Adipose tissue (tissue), 3 donors: ENCODE measurements around the gene MYG1. TPM values are rescaled to one million over a fixed set of nuclear protein-coding genes. Genes with fewer than 3 reads are reported as not detected.

Experiments
- H3K27ac ChIP-seq: one replicate; pipeline ENCODE4 v1.5.1; 2013; ENCODE audit warnings: low read depth, low read length
- WGBS, 3 donors: extraction: QIAGEN DNeasy Blood & Tissue Kit; methylation state at CpG; one replicate each; pipeline ENCODE4 v1.1.7; 2013; 5-methylcytosine and 5-hydroxymethylcytosine counted together
- polyA plus RNA-seq, 3 donors: library from polyadenylated mRNA; stranded (reverse); fragments of 200-250 nt; gene quantifications; one replicate each; pipeline ENCODE4 v1.2.3, GENCODE V29; 2013
- donor health status: healthy with polysubstance abuse.
- donor health status: Bipolar disorder and iron deficiency.
- donor health status: healthy.

The MYG1 gene, protein sequence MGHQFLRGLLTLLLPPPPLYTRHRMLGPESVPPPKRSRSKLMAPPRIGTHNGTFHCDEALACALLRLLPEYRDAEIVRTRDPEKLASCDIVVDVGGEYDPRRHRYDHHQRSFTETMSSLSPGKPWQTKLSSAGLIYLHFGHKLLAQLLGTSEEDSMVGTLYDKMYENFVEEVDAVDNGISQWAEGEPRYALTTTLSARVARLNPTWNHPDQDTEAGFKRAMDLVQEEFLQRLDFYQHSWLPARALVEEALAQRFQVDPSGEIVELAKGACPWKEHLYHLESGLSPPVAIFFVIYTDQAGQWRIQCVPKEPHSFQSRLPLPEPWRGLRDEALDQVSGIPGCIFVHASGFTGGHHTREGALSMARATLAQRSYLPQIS
- polyA plus RNA-seq, result 10 to 100 TPM; 56.1 to 77.2 (median 56.9) TPM

- peak within 1 kb of the TSS; percentile 31 for H3K27ac ChIP-seq
- WGBS, 3 donors, result 1 to 2% (median 1%) methylated on average over 46 to 51 of the region's 51 CpGs
Measured at GRCh38 chr12:53299454-53300180, at the start of gene MYG1. Gene MYG1, plus strand, starts transcription at chr12:53299695. Its CDS starts 43 bp downstream, at chr12:53299738.

DNA sequence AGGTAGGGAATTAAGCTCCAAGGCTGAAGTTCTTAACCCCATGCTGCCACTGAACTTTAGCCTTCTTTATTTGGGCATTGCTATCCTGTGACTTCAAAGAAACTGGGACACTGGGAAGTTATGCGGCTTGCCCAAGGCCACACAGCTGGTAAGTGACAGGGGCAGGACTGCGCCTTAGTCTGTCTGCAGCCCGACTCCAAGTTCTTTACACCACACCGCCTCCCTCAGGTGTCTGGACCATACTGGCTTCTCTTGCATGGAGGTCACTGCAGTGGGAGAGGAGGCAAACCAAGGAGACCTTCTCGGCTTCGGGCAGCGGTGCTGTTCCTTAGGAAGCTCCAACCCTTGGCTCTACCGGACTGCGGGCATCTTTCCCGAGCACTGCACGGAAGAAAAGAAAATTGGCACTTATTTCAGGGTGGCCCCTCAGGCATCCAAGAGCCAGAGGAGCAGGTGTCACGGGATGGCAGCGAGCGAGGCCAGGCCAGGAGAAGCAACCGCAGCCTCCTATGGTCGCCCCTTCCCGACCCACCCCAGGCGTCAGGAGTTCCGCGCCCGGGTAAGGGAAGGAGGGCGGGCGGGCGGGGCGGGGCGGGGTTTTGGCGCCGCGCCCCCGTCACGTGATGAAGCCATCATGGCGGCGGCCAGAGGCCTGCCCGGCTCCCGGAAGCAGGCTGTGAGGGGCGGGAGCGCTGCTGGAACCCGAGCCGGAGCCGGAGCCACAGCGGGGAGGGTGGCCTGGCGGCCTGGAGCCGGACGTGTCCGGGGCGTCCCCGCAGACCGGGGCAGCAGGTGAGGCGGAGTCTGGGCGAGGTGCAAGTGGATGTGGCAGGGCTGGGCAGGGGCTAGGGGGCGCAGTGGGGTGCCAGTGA, 47.8 kb upstream of the MYG1 start:
- 0 to 1% (median 1%) methylated on average over 35 to 51 of the region's 51 CpGs for WGBS, 3 donors

GRCh38 chr12:53252349-53252916, 47.1 kb upstream of the MYG1 start:
- no peak overlapping the region for H3K27ac ChIP-seq
- WGBS, 3 donors, result 7 to 10% (median 8%) methylated on average over 19 of the region's 19 CpGs

More for the DNA sequence above, 47.8 kb upstream of the MYG1 start:
- peak overlapping the region; percentile 60 for H3K27ac ChIP-seq

- no peak overlapping the region for H3K27ac ChIP-seq
- 92 to 94% (median 93%) methylated on average over 13 of the region's 13 CpGs for WGBS, 3 donors
Measured at GRCh38 chr12:53253298-53253697, 46.2 kb upstream of the MYG1 start.

GRCh38 chr12:53254816-53255545, 44.5 kb upstream of the MYG1 start:
- no peak overlapping the region for H3K27ac ChIP-seq
- WGBS, 3 donors, result 85 to 94% (median 87%) methylated on average over 1 of the region's 1 CpG

DNA sequence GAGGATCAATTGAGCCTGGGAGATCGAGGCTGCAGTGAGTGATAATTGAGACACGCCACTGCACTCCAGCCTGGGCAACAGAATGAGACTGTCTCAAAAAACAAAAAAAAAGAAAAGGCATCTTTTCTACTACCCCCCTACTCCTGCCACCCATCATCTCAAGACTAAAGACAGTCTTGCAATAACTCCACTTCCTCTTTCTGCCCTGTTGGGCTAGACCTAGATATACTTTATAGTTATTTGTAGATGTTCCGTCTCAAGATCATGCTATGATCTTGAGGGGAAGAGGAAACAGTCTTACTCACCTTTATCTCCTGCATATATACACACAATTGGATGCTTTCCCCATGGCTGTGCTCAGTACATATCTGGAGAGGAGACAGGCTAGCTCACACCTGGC, 43.5 kb upstream of the MYG1 start:
- no peak overlapping the region for H3K27ac ChIP-seq
- WGBS, 3 donors, result 64 to 84% (median 64%) methylated on average over 3 of the region's 3 CpGs

DNA sequence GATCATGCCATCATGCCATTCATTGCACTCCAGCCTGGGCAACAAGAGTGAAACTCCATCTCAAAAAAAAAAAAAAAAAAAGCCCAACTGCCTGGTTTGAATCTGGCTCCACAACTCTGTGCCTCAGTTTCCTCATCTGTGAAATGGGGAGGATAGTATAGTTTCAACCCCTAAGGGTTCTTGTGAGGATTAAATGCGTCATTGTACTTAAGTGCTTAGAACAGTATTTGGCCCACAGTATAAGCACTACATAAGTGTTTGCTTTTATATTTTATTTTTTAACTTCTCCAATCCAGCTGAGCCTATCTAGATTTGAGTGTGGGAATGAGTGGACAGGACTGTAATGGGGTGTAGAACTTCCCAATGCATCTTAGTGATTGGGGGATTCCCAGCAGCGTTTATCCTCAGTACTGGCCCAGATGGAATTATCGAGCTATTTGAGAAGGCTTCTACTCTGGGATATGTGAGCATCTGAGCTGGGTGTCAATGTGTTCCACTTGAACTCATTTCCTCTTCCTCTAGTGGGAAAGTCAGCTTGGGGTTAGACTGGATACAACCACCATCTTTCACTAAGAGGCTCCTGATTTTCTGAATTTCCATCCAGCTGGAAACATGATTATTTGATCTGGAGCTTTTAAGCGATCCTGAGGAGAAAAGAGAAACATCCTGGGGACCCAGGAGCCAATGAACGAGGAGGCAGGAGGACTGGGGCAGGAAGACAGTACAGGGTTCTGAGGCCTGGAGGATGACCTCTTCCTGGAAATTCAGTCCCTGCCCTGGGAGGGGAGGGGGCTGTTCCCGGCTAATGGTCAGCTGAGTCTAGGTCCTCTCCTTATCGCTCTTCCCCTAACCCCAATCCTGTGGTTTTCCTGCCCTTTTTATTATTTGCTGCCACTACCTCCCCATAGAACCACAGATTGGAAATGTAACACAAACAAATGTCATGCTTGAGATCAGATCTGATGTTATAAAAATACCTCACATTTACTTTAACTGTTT, 40.7 kb upstream of the MYG1 start:
- WGBS, 3 donors, result 49 to 76% (median 56%) methylated on average over 7 of the region's 7 CpGs
- H3K27ac ChIP-seq, result no peak overlapping the region

DNA sequence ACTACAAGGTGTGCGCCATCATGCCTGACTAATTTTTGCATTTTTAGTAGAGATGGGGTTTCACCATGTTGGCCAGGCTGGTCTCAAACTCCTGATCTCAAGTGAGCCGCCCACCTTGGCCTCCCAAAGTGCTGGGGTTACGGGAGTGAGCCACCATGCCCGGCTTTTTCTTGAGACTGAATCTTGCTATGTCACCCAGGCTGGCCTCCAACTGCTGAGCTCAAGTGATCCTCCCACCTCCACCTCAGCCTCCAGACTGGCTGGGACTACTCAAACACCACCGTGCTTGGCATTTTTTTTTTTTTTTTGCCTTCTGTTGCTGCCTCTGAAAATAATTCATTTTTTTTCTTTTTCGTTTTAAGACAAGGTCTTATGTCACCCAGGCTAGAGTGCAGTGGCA, 39.6 kb upstream of the MYG1 start:
- 84 to 93% (median 88%) methylated on average over 6 of the region's 6 CpGs for WGBS, 3 donors
- H3K27ac ChIP-seq, result no peak overlapping the region

DNA sequence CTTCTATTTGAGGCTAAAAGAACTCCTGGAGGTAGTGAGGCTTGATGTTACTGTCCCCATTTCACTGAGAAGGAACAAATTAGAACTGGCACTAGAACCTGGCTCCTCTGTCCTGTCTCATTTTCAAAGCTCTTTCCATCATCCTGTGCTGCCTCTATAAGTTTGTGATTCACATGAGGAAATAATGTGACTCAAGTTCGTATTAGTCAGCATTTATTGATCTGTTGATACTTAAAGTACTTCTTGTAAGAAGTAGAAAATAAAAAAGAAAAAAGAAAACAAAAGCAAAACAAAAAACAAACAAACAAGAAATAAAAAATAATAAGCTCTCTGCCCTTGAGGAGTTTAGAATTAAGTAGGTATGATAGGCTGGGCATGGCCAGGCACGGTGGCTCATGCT, 33.7 kb upstream of the MYG1 start:
- no peak overlapping the region for H3K27ac ChIP-seq
- 74 to 86% (median 86%) methylated on average over 2 of the region's 2 CpGs for WGBS, 3 donors

- H3K27ac ChIP-seq, result no peak overlapping the region
- 34 to 51% (median 35%) methylated on average over 18 of the region's 18 CpGs for WGBS, 3 donors
Measured at GRCh38 chr12:53267306-53267998, 32.0 kb upstream of the MYG1 start.

- H3K27ac ChIP-seq, result no peak within 1 kb of the TSS
- WGBS, 3 donors, result 0 to 1% (median 1%) methylated on average over 55 to 58 of the region's 58 CpGs
Measured at GRCh38 chr12:53267999-53268629, 31.4 kb upstream of the MYG1 start, which contains the start of gene ESPL1. Gene ESPL1, plus strand, starts transcription at chr12:53268299. Its CDS starts 468 bp downstream, at chr12:53268767.

DNA sequence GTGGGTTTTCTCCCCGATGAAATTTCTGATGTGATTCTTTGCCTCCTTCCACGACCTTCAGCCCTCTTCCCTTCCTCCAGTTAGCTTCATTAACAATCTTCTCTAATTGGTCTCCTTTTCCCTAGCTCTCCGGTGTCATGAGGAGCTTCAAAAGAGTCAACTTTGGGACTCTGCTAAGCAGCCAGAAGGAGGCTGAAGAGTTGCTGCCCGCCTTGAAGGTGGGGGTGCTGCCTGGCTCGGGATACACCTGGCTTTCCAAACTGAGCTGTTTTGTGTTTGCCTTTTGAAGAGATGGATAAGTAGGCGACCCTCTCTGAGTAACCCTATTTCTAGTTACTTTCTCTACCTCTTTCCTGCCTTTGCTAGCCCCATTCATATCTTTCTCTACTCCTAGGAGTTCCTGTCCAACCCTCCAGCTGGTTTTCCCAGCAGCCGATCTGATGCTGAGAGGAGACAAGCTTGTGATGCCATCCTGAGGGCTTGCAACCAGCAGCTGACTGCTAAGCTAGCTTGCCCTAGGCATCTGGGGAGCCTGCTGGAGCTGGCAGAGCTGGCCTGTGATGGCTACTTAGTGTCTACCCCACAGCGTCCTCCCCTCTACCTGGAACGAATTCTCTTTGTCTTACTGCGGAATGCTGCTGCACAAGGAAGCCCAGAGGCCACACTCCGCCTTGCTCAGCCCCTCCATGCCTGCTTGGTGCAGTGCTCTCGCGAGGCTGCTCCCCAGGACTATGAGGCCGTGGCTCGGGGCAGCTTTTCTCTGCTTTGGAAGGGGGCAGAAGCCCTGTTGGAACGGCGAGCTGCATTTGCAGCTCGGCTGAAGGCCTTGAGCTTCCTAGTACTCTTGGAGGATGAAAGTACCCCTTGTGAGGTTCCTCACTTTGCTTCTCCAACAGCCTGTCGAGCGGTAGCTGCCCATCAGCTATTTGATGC, 30.6 kb upstream of the MYG1 start:
- H3K27ac ChIP-seq, result no peak overlapping the region
- 59 to 63% (median 59%) methylated on average over 20 of the region's 20 CpGs for WGBS, 3 donors

GRCh38 chr12:53274445-53274844, 25.1 kb upstream of the MYG1 start:
- 90 to 100% (median 95%) methylated on average over 5 of the region's 5 CpGs for WGBS, 3 donors
- H3K27ac ChIP-seq, result no peak overlapping the region

- WGBS, 3 donors, result 95 to 99% (median 96%) methylated on average over 11 of the region's 11 CpGs
- no peak overlapping the region for H3K27ac ChIP-seq
Measured at GRCh38 chr12:53276511-53276910, 23.0 kb upstream of the MYG1 start.

GRCh38 chr12:53277981-53278380, 21.5 kb upstream of the MYG1 start:
- WGBS, 3 donors, result 83 to 96% (median 94%) methylated on average over 9 of the region's 9 CpGs
- no peak overlapping the region for H3K27ac ChIP-seq
